HG02970 (cell line): ENCODE measurements around the gene CHST8.
"Not testable (repeated sequence)": the region's sequence is repeated elsewhere in the genome, so short reads cannot be mapped to it uniquely, and the experiment has no call there.

Source experiments
- ATAC-seq: cut with Tn5 transposase; IDR thresholded peaks from one replicate; pipeline ENCODE4 v1.9.1; 2021; ENCODE audit warnings: mild to moderate bottlenecking, moderate library complexity, moderate number of reproducible peaks; ENCODE audit not compliant: unreplicated experiment, low FRiP score

Gene CHST8

GRCh38 chr19:33688171-33688992 lies 66.6 kb downstream of the CHST8 start:
- no peak for ATAC-seq

- ATAC-seq: no peak
These were observed 67.5 kb downstream of the CHST8 start for GRCh38 chr19:33689138-33689746.

GRCh38 chr19:33689868-33690267 lies 68.1 kb downstream of the CHST8 start:
- ATAC-seq: no peak

- ATAC-seq: no peak
These were observed 68.8 kb downstream of the CHST8 start for GRCh38 chr19:33690378-33691029.

GRCh38 chr19:33691030-33691427 lies 69.3 kb downstream of the CHST8 start:
- ATAC-seq: no peak

GRCh38 chr19:33691736-33692135 lies 70.0 kb downstream of the CHST8 start:
- no peak for ATAC-seq

GRCh38 chr19:33693678-33694077 lies 71.9 kb downstream of the CHST8 start:
- ATAC-seq: no peak

GRCh38 chr19:33695547-33695946 lies 73.8 kb downstream of the CHST8 start:
- not testable (repeated sequence) for ATAC-seq

GRCh38 chr19:33697766-33698165 lies 76.0 kb downstream of the CHST8 start:
- no peak for ATAC-seq

- ATAC-seq: no peak
These were observed 77.1 kb downstream of the CHST8 start for GRCh38 chr19:33698576-33699435.

- no peak for ATAC-seq
These were observed 78.1 kb downstream of the CHST8 start for GRCh38 chr19:33699754-33700407.

- ATAC-seq: no peak
These were observed 78.8 kb downstream of the CHST8 start for GRCh38 chr19:33700408-33701013.

- ATAC-seq: no peak
These were observed 79.8 kb downstream of the CHST8 start for GRCh38 chr19:33701565-33701964.

GRCh38 chr19:33702606-33703437 lies 81.1 kb downstream of the CHST8 start:
- no peak for ATAC-seq

GRCh38 chr19:33703438-33703750 lies 81.6 kb downstream of the CHST8 start:
- no peak for ATAC-seq

- no peak for ATAC-seq
These were observed 82.1 kb downstream of the CHST8 start for GRCh38 chr19:33703821-33704220.

- no peak for ATAC-seq
These were observed 82.5 kb downstream of the CHST8 start for GRCh38 chr19:33704271-33704670.

GRCh38 chr19:33705090-33705847 lies 83.5 kb downstream of the CHST8 start:
- ATAC-seq: no peak
